DMS 273 treated with DMSO at 0.1 percent for 48 hours (cell line): ENCODE results near the gene ASXL2.

Source experiments
- DNase-seq: peaks from one replicate; lab custom pipeline; 2025; lab: John Stamatoyannopoulos, UW

Gene ASXL2

DNA sequence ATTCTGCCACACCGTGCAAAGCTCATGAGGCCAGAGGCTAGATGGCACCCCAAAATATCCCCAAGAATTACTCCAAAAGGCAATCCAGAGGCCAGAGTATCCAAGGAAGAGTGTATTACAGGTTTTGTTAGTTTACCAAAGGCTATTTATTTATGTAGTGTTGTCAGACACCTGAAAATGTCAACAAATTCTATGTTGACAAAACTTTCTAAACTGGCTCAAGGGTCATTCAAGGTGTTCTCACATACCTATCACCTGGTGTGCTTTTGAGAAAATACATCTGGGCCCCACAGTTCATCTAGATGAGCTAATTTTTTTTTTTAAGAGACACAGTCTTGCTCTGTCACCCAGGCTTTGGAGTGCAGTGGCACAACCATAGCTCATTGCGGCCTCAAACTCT lies 192.5 kb downstream of the ASXL2 start:
- no peak for DNase-seq

DNA sequence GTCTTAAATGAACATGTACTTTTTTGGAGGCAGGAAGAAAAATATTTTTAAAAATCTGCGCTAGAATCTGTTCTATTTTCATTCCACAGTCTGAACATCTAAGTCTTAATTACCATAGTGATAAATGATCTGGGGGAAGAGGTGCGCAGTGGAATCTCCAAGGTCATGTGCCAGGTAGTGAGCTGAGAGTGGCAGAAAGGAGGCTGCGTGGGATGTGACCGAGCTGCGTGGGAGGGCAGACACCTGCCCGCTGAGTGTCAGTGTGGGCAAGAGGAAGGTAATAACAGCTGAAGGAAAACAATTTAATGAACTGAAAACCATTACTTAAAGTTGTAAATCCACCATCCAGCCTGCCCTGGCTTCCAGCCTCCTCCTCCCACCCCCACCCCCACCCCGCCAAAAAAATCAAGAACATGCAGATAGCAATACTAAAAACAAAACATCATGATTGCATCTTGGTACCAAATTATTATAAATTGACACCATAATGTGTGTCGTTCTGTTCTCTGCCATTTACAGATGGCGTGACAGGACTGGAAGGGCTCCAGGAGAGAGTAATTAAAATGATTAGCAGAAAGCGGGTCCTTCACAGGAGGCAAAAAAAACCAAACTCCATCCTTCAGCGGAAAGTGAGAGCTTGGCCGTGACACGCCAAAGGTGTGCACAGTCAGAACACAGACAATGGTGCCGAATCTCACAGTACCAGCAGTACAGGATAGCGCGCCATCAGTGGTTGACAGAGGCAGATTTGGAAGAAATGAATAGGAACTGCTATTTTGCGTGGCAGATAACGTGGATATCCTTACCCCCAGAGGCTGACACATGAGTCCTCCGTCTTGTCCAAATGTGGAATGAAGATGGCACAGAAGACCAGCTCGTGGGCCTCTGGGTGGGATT lies 193.5 kb downstream of the ASXL2 start:
- DNase-seq: no peak
